GM12872 (cell line): ENCODE data around the gene NRGN.

ENCODE experiments used
- CTCF ChIP-seq: IDR thresholded peaks from 3 replicates; pipeline ENCODE4 v1.5.1; 2011; ENCODE audit warnings: low read depth, mild to moderate bottlenecking, low read length, moderate library complexity; ENCODE audit not compliant: insufficient read depth

NRGN gene

GRCh38 chr11:124742555-124742954 is 2.8 kb downstream of the NRGN start:
- TF ChIP-seq CTCF, result no peak

- no peak for TF ChIP-seq CTCF
Measured at GRCh38 chr11:124743050-124743449, 3.3 kb downstream of the NRGN start.

GRCh38 chr11:124745270-124745834 is 5.6 kb downstream of the NRGN start:
- no peak for TF ChIP-seq CTCF

- peak; percentile 61 for TF ChIP-seq CTCF
Measured at GRCh38 chr11:124745835-124746620, 6.3 kb downstream of the NRGN start.

- TF ChIP-seq CTCF, result peak; percentile 84
Measured at GRCh38 chr11:124746621-124747243, 7.0 kb downstream of the NRGN start.

GRCh38 chr11:124747406-124748099 is 7.8 kb downstream of the NRGN start:
- no peak for TF ChIP-seq CTCF

GRCh38 chr11:124748100-124748418 is 8.3 kb downstream of the NRGN start:
- TF ChIP-seq CTCF, result no peak
